SK-N-SH (cell line): ENCODE results near the gene SHANK2.

Source experiments
- CTCF ChIP-seq: fragments of 200-600 bp; sonication (generic); IDR thresholded peaks from 2 replicates; pipeline ENCODE4 v1.6.1; 2017; ENCODE audit warnings: antibody characterized with exemption, mild to moderate bottlenecking, moderate library complexity
- EP300 ChIP-seq, 2 experiments: IDR thresholded peaks; 2 replicates each; pipeline versions ENCODE4 v1.4.0 to v1.6.1; 2012; ENCODE audit warnings: borderline replicate concordance in 1 of 2, low read depth in 1 of 2, low read length in 1 of 2
- USF1 ChIP-seq: IDR thresholded peaks from 2 replicates; pipeline ENCODE4 v1.4.0; 2012; ENCODE audit warnings: low read depth, borderline replicate concordance

GRCh38 chr11:71211631-71212030 is 40.7 kb downstream of the SHANK2 start:
- no peak for TF ChIP-seq USF1
- TF ChIP-seq EP300 (IDR thresholded peaks at IDR 0.05; ENCODE audit: borderline replicate concordance in 1 of 2, low read depth in 1 of 2, low read length in 1 of 2): no peak
- TF ChIP-seq CTCF: no peak
